H1 (cell line): ENCODE results near the gene NUDT1. TPM values are rescaled to one million over a fixed set of nuclear protein-coding genes. Genes with fewer than 3 reads are reported as not detected.

ENCODE experiments used
- CTBP2 ChIP-seq: IDR thresholded peaks from 2 replicates; pipeline ENCODE4 v1.7.0; 2011; ENCODE audit warnings: borderline replicate concordance, mild to moderate bottlenecking, moderate library complexity, mixed read lengths, low read length; ENCODE audit not compliant: insufficient read depth, insufficient read length
- polyA plus RNA-seq, 7 experiments: library from polyadenylated mRNA; depleted of rRNA in 3 of 7; stranded (reverse) in 5 of 7; unstranded in 2 of 7; fragments of >200 nt in 5 of 7; fragments of 200-250 nt in 2 of 7; gene quantifications; 1 replicate in 5 of 7; 2 replicates in 1 of 7; 4 replicates in 1 of 7; pipeline versions ENCODE4 v1.2.1 to v1.2.3, GENCODE V29; 2011 to 2013; ENCODE audit warnings: missing spikeins in 2 of 7, mixed read lengths in 2 of 7
- total RNA-seq: library from RNA; stranded (reverse); fragmentation: NEBNext Ultra II Directional; extraction: Animal tissue kit (Norgen Biotek cat#: 25700); gene quantifications from 2 replicates; pipeline ENCODE4 v1.2.1, GENCODE V29; 2021
- TF ChIP-seq, protein P1 (sequence below): IDR thresholded peaks from 2 replicates; pipeline ENCODE4 v1.6.1; 2012; ENCODE audit warnings: low read length, inconsistent platforms

NUDT1 gene
- total and polyA plus RNA-seq, 2 of the 8 experiments (the other 6 are each of a cell fraction or from before 2014, with no cell fraction given): 76.1 to 89.5 TPM

DNA sequence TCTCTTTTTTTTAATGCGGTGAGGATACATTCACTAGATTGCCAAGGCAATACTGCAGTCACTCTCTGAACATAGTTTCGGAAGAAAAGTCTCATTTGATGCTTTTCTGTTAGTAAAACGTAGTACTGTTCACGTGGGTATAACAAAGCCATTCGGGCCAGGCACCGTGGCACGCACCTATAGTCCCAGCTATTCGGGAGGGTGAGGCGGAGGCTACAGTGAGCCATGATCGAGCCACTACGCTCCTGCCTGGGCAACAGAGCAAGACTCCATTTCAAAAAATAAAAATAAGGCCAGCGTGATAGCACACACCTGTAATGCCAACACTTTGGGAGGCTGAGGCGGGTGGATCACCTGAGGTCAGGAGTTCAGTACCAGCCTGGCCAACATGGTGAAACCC, 47.6 kb downstream of the NUDT1 start (continued):
- TF ChIP-seq, protein P1, sequence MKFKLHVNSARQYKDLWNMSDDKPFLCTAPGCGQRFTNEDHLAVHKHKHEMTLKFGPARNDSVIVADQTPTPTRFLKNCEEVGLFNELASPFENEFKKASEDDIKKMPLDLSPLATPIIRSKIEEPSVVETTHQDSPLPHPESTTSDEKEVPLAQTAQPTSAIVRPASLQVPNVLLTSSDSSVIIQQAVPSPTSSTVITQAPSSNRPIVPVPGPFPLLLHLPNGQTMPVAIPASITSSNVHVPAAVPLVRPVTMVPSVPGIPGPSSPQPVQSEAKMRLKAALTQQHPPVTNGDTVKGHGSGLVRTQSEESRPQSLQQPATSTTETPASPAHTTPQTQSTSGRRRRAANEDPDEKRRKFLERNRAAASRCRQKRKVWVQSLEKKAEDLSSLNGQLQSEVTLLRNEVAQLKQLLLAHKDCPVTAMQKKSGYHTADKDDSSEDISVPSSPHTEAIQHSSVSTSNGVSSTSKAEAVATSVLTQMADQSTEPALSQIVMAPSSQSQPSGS: no peak
- no peak for TF ChIP-seq CTBP2
